Aorta (tissue), 5 donors: ENCODE results near the gene IKBKG. TPM values are rescaled to one million over a fixed set of nuclear protein-coding genes. Genes with fewer than 3 reads are reported as not detected.
A peak's percentile ranks its signal among the peaks of the same experiment; 100 is the strongest.

Experiments used
- ATAC-seq: fragments of 200-7000 bp; cut with Tn5 transposase; one replicate; pipeline ENCODE4 v1.9.1; 2022; ENCODE audit warnings: moderate library complexity; ENCODE audit not compliant: low FRiP score
- DNase-seq, 2 donors: peaks; one replicate each; pipeline ENCODE4 v3.0.0-alpha.2; 2020
- H3K27ac ChIP-seq, 2 donors: one replicate each; pipeline ENCODE4 v1.5.1; 2013; ENCODE audit warnings: low read length in 2 of 2, mild to moderate bottlenecking in 2 of 2, moderate library complexity in 2 of 2, control low read depth in 1 of 2, inconsistent platforms in 1 of 2, low read depth in 1 of 2
- H3K27me3 ChIP-seq, 2 donors: one replicate each; pipeline ENCODE4 v1.6.1; 2013; ENCODE audit warnings: control low read depth in 1 of 2, low read length in 1 of 2, mild to moderate bottlenecking in 1 of 2, moderate library complexity in 1 of 2; ENCODE audit not compliant: insufficient read depth in 2 of 2, control insufficient read depth in 1 of 2
- H3K36me3 ChIP-seq, 2 donors: one replicate each; pipeline ENCODE4 v1.6.1; 2013; ENCODE audit warnings: control low read depth in 1 of 2, low read length in 1 of 2, mild to moderate bottlenecking in 1 of 2; ENCODE audit not compliant: insufficient read depth in 2 of 2, control insufficient read depth in 1 of 2
- H3K4me1 ChIP-seq, 2 donors: one replicate each; pipeline ENCODE4 v1.6.1; 2013; ENCODE audit warnings: low read length in 2 of 2, control low read depth in 1 of 2, mild to moderate bottlenecking in 1 of 2, moderate library complexity in 1 of 2; ENCODE audit not compliant: insufficient read depth in 2 of 2, control insufficient read depth in 1 of 2
- H3K4me3 ChIP-seq, 2 donors: one replicate each; pipeline ENCODE4 v1.5.1; 2013; ENCODE audit warnings: low read length in 2 of 2, control low read depth in 1 of 2, mild to moderate bottlenecking in 1 of 2
- H3K9me3 ChIP-seq: one replicate; pipeline ENCODE4 v1.6.1; 2013; ENCODE audit warnings: mild to moderate bottlenecking, low read length; ENCODE audit not compliant: control insufficient read depth
- WGBS, 2 donors: extraction: QIAGEN DNeasy Blood & Tissue Kit; methylation state at CpG; one replicate each; pipeline ENCODE4 v1.1.7; 2013; 5-methylcytosine and 5-hydroxymethylcytosine counted together
- intact Hi-C, 2 donors: fragments of 100-400 bp; cut with DNase I; formaldehyde crosslinking; loops; one replicate each; pipeline versions ENCODE4 v1.14.2 to v1.15.0; 2022
- polyA plus RNA-seq, 2 donors: library from polyadenylated mRNA; stranded (reverse); fragments of 200-250 nt; gene quantifications; one replicate each; pipeline ENCODE4 v1.2.3, GENCODE V29; 2013
- total RNA-seq, 2 donors: library from RNA; stranded (reverse); fragmentation: NEBNext Ultra II Directional; extraction: Animal tissue kit (Norgen Biotek cat#: 25700); gene quantifications; one replicate each; pipeline ENCODE4 v1.2.1, GENCODE V29; 2021
- donor health status: healthy with polysubstance abuse.
- donor health status: Bipolar disorder and iron deficiency.
- donor health status: DM: no; HTN: no; CAD: no.
- donor health status: DM: no; HTN: no; CAD: no.
- donor health status: DM: yes; HTN: yes; CAD: no.

The IKBKG gene
- total and polyA plus RNA-seq, 4 donors = 12.0 to 51.3 (median 31.1) TPM

DNA sequence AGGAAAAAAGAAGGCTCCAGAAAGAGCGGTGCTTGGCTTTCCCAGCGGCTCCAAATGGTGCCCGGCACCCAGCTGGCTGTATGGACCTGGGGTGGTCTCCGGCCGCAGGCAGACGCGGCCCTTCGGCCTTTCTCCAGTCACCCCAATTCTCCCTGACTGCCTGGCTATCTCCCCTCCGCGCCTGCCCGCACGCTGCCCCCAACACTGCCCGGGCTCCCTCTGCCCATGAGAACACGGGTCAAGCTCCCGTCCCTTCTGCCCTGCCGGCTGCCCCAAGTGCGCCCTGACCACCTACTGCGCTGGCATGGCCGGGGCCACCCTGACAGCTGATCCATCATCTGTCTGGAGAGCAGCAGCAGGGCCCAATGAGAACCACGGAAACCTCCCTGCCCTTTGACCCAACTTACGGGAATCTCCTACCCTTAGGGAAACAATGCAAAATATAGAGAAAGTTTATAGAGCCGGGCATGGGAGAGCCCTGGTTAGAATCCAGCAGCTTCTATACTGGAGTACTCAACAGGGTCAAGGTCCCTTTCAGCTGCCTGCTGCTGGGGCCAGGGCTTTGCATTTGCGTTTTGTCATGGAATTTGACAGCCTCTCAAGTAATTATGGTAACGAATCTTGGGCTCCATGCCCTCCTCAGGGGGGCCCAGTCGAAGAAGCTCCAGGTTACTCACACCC, 30.2 kb upstream of the IKBKG start:
- intact Hi-C loops = no loop called here
- H3K27me3 ChIP-seq = no peaks in the 10 kb centered on the region
- no peaks in the 10 kb centered on the region for H3K4me1 ChIP-seq
- no peak for DNase-seq
- H3K4me3 ChIP-seq = no peak overlapping the region
- 17 to 36% methylated on average over 25 of the region's 25 CpGs for WGBS, 2 donors
- H3K9me3 ChIP-seq = no peaks in the 10 kb centered on the region
- H3K27ac ChIP-seq = peak overlapping the region in 1 of 2 donors; percentile 55
- ATAC-seq = peak; percentile 9
- H3K36me3 ChIP-seq = no peaks in the 10 kb centered on the region

- WGBS, 2 donors = 90 to 94% methylated on average over 8 of the region's 8 CpGs
- Histone ChIP-seq H3K27me3 (no peaks in the 10 kb centered on the region), H3K9me3 (no peaks in the 10 kb centered on the region), H3K36me3 (no peaks in the 10 kb centered on the region), H3K27ac (no peak overlapping the region), H3K4me1 (no peaks in the 10 kb centered on the region), H3K4me3 (no peak overlapping the region)
- DNase-seq (no peak), ATAC-seq (no peak)
- intact Hi-C loops = no loop called here
Observed at GRCh38 chrX:154519389-154519788, 28.0 kb upstream of the IKBKG start.

GRCh38 chrX:154525606-154526490, 21.6 kb upstream of the IKBKG start:
- no peaks in the 10 kb centered on the region for H3K4me1 ChIP-seq
- DNase-seq (no peak), ATAC-seq (no peak)
- no peaks in the 10 kb centered on the region for H3K27me3 ChIP-seq
- no peaks in the 10 kb centered on the region for H3K9me3 ChIP-seq
- intact Hi-C loops = no loop called here
- no peaks in the 10 kb centered on the region for H3K36me3 ChIP-seq
- H3K4me3 ChIP-seq = no peak overlapping the region
- 81 to 83% methylated on average over 14 of the region's 14 CpGs for WGBS, 2 donors
- H3K27ac ChIP-seq = no peak overlapping the region

- H3K27me3 ChIP-seq = no peaks in the 10 kb centered on the region
- peak; percentile 81 for ATAC-seq
- peak; percentile 88 to 89 for DNase-seq
- 1 to 24% methylated on average over 15 of the region's 15 CpGs for WGBS, 2 donors
- H3K9me3 ChIP-seq = no peaks in the 10 kb centered on the region
- H3K27ac ChIP-seq = peak overlapping the region in 1 of 2 donors; percentile 79
- intact Hi-C loops = no loop called here
- no peak overlapping the region for H3K4me3 ChIP-seq
- no peaks in the 10 kb centered on the region for H3K4me1 ChIP-seq
- H3K36me3 ChIP-seq = no peaks in the 10 kb centered on the region
Observed at GRCh38 chrX:154526901-154527675, 20.3 kb upstream of the IKBKG start.

DNA sequence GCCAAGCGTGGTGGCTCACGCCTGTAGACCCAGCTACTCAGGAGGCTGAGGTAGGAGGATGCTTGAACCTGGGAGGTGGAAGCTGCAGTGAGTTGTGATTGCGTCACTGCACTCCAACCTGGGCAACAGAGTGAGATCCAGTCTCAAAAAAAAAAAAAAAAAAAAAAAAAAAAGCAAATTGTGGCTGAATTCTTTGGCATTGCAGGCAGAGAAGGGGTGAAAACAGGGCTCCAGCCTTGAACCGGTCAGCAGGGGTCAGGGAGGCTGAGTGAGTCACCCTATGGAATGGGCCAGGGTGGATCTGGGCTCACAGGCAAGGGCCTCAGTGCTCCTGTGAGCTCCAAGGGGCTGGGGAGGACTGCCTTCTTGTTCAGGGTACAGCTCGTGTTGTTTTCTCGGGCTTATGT, 18.2 kb upstream of the IKBKG start:
- Histone ChIP-seq H3K4me1 (no peaks in the 10 kb centered on the region), H3K36me3 (no peaks in the 10 kb centered on the region), H3K27ac (no peak overlapping the region), H3K4me3 (no peak overlapping the region), H3K9me3 (no peaks in the 10 kb centered on the region), H3K27me3 (no peaks in the 10 kb centered on the region)
- 68 to 71% methylated on average over 6 of the region's 6 CpGs for WGBS, 2 donors
- intact Hi-C loops = no loop called here
- ATAC-seq (no peak), DNase-seq (no peak)

DNA sequence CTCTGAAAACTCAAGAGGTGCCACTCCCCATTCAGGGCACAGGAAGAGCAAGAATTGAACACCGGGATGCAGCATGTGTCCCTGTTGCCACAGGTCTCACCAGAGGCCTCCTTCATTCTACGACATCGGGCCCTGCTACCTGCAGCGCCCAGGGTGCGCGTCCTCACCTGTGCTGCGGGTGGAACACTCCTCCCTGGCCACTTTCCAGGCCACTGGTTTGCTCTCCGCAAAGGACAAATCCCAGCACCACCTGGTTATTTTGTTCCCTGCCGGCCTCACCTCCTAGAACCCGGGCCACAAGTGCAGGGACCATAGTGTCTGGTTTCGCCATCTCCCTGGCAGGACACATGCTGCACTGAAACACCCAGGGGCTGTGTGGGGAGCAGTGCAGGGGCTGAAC, 17.1 kb upstream of the IKBKG start:
- H3K27ac ChIP-seq = peak overlapping the region in 1 of 2 donors; percentile 16
- no peaks in the 10 kb centered on the region for H3K9me3 ChIP-seq
- ATAC-seq = no peak
- DNase-seq = no peak
- H3K4me3 ChIP-seq = no peak overlapping the region
- intact Hi-C loops = loop anchor here (5.0 to 10.0 kb wide), 2 partner anchors 125 to 133 kb away; partner anchors contain the start of genes DNASE1L1 (in 1 of the 2) and RPL10 (in 1 of the 2)
- no peaks in the 10 kb centered on the region for H3K27me3 ChIP-seq
- no peaks in the 10 kb centered on the region for H3K36me3 ChIP-seq
- 86 to 88% methylated on average over 11 of the region's 11 CpGs for WGBS, 2 donors
- H3K4me1 ChIP-seq = no peaks in the 10 kb centered on the region

DNA sequence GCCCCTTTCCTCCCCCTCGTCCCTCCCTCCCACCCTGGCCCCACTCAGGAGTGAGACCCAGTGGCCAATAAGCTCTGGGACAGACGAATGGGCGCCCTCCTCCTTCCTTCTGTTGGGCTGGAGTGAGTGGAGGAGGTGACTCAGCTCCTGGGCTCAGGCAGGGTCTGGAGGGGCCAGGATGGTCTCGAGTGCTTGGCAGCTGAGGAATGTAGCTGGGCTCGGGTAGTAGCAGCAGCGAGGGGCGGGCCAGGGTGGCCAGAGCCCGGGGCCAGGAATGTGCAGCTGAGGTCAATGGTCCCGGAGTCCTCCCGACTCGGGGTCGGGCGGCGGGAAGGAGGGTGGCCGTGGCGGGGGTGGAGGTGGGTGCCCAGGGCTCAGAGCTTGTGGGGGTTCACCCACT, 15.8 kb upstream of the IKBKG start:
- peak overlapping the region in 1 of 2 donors; percentile 29 for H3K27ac ChIP-seq
- intact Hi-C loops = loop anchor here (5.0 to 10.0 kb wide), 2 partner anchors 127 to 134 kb away; partner anchors contain the start of genes DNASE1L1 (in 1 of the 2) and RPL10 (in 1 of the 2)

DNA sequence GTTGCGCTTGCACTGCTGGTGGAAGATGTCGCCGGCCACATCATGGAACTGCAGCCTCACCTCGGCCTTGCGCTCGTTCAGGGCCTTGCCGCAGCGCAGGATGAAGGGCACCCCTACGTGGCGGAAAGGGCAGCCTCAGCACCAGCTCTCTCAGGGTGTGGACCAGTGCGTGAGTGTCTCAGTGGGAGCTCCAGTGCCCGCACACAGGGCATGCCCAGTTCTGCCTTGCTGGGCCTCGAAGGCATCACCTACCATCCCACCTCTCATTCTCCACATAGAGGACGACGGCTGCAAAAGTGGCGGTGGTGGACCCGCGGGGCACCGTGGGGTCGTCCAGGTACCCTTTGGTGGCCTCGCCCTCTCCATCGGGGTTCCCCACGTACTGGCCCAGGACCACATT, 14.7 kb upstream of the IKBKG start:
- ATAC-seq (no peak), DNase-seq (no peak)
- Histone ChIP-seq H3K27me3 (no peaks in the 10 kb centered on the region), H3K27ac (no peak overlapping the region), H3K4me1 (no peaks in the 10 kb centered on the region), H3K4me3 (no peak overlapping the region), H3K9me3 (no peaks in the 10 kb centered on the region), H3K36me3 (no peaks in the 10 kb centered on the region)
- WGBS, 2 donors = 91 to 95% methylated on average over 23 of the region's 23 CpGs
- intact Hi-C loops = loop anchor here (5.0 to 10.0 kb wide), 2 partner anchors 128 to 135 kb away; partner anchors contain the start of genes DNASE1L1 (in 1 of the 2) and RPL10 (in 1 of the 2)

More for the DNA sequence above, 15.8 kb upstream of the IKBKG start:
- H3K27me3 ChIP-seq = no peaks in the 10 kb centered on the region
- ATAC-seq (peak; percentile 50), DNase-seq (peak; percentile 81 to 89)
- no peaks in the 10 kb centered on the region for H3K36me3 ChIP-seq
- H3K4me1 ChIP-seq = no peaks in the 10 kb centered on the region
- H3K4me3 ChIP-seq = no peak overlapping the region
- WGBS, 2 donors = 5 to 46% methylated on average over 13 to 16 of the region's 16 CpGs
- H3K9me3 ChIP-seq = no peaks in the 10 kb centered on the region
